SH-SY5Y (cell line): ENCODE results near the gene SRRM3.

Source experiments
- GATA2 ChIP-seq: IDR thresholded peaks from 2 replicates; pipeline ENCODE4 v1.6.1; 2011; ENCODE audit warnings: mild to moderate bottlenecking, low read depth, low read length
- GATA3 ChIP-seq: IDR thresholded peaks from 2 replicates; pipeline ENCODE4 v1.6.1; 2011; ENCODE audit warnings: low read depth, mild to moderate bottlenecking, low read length, moderate library complexity

DNA sequence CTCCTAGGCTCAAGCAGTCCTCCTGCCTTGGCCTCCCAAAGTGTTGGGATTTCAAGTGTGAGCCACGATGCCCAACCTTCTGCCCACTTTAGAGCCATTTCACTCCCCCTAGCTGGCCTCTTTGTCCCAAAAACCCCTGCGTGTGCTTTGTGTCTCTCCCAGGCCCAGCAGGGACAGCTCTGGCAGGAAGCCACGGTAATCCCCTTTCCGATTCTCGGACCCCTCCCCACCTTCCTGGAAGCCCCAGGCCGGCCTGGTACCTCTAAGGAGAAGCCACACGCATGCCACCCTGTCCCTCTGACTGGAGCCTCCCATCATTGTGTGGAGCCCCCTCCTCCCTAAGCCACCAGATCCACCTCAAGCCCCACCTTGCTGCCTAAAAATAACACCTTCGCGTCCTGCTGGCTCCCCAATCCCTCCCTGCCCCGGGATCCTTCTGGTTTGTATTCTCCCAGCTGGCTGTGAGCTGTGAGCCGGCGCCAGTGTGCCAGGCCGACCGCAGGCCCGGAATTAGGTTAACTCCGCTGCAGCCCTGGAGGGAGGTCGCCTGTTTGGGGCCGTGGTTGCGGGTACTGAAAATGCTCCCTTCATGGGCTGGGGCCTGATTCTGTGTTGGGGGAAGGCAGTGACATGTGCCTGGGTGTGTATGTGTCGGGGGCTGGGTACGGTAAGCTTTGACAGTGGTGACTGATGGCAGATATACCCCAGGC, 16.4 kb upstream of the SRRM3 start:
- TF ChIP-seq GATA2 = no peak
- TF ChIP-seq GATA3 = no peak
